HG03159 (cell line): ENCODE measurements around the gene PRKAG2.

Experiments
- ATAC-seq: cut with Tn5 transposase; IDR thresholded peaks from one replicate; pipeline ENCODE4 v1.9.1; 2021; ENCODE audit warnings: mild to moderate bottlenecking, moderate library complexity; ENCODE audit not compliant: unreplicated experiment

PRKAG2 gene

DNA sequence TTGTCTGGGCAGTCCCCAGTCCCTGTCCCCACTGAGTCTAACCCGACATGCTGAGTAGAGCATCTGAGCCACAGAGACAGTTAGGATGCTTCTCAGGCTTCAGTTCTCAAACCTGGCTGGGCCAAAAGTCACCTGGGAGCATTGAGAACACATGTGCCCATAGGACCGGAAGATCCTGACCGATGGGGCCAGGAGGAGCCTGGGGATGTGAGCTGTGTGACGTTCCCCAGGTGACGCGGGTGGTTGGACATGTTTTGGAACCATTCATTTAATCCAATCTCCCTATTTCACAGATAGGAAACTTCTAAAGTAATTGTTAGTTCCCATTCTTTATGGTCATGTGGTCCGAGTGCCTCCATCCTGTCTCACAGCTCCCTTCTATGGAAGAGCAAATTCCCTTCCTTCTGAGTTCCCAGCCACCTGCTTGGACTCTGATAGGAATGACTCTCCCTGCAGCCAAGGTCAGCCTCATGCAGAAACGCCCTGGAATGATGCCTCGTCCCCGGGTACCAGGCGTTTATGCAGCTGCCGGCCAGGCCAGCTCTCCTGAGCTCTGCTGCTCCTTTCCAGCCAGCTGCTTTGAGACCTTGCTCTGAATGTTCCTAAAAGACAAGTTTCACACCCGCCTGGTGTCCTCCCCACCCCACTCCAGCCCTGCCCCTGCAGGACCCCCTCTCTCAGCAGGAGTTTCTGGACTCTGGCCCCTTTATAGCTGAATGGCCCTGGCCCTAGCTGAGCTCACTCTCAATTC lies 190.7 kb downstream of the PRKAG2 start:
- no peak for ATAC-seq

DNA sequence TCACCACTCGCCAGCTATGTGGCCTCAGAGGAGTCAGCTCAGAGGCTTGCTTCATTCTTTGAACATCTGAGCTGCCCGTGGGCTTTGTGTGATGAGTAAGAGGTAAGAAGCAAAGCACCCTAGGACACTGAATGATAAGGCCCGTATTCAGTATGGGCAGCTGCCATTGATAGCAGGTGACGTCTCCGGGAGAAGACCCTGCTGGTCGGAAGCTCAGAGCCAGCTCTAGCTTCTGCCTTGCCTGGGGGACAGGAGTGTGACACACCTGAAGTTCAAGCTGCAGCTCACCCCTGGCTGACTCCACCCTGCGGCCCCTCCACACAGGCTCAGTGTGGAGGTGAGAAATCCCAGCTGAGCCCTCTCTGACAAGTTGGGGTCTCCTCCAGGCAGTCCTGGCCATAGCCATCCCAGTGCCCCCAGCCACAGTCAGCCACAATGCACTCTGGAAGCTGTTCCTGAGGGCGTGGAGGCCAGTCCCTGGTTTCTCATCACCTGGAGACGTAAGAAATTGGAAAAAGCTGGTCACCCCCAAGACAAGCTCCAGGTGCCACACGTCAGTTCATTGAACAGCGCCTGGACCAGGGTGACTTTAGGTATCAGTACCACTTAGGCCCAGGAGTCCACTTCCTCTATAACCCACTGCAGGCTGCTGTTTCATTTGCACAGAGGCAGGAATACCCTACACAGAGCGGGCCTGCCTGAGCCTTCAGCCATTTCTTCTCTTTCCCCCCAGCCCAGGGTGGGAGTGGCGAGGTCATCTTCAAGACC lies 192.3 kb downstream of the PRKAG2 start:
- no peak for ATAC-seq

DNA sequence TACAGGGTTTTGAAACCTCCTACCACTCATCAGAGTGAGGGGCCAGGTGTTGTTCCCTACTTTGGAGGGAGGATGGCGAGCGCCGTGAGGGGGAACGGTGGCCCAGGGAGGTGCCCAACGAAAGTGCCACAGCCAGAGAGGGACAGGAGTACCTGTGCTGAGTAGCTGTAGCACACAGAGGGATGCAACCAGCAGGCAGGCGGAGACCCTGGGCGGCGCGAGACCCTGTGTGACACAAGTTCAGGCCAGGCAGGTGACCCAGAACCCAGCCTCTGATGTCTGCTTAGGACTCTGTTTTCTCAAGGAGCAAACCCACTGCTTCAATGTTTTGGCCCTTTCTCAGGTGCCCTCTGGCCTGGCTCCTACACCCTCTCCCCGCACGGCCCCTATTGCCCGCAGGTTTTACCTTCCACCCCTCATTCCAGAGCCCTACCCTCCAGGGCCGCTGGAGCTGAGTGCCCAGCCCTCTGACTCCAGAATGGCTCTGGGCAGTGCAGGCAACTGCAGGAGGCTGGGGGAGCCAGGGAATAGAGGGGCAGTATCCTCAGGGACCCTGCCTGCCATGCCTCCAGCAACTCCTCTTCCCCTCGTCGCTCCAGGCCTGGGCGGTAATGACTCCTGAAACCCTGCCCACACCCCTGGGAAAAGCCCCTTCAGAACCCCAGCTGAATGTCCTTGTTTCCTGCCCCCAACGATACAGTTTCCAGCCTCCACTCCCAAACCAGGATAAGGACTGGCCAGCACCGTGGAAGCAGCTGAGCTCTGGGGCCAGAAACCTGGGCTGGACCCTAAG lies 193.1 kb downstream of the PRKAG2 start:
- ATAC-seq: no peak

DNA sequence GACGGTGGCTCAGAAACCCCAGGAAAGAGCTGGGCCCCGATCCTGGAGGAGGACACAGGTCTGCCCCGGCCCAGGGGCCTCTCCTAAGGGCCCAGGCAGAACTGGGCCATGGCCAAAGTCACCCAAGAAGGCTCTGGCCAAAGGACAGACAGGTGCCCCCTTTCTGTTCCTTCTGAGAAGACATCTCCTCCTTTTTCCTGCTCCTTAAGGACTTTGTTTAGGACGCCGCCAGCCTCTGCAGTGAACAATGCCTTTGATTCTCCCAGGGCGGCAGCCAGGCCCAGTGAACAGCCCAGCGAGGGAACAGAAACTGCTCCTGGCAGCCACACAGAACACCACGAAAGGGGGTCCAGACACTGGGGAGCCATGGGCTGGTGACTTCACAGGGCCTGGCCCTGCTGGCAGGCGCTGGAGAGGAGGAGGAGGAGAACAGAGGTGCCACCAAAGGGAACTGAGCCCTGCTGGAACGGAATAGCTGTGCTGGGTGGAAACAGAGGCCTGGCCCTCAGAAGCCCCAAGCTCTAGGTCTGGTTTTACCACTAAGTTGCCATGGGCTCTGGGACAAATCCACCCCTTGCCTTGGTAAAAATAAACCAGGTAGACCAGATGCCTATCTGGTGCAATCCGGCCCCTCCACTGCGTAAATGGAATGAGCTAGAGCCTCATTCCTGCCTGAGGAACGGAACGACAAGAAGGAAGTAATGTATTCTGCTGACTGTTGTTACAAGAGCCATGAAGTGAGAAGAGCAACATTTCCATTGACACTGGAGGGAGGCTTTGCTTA lies 193.9 kb downstream of the PRKAG2 start:
- ATAC-seq: no peak

DNA sequence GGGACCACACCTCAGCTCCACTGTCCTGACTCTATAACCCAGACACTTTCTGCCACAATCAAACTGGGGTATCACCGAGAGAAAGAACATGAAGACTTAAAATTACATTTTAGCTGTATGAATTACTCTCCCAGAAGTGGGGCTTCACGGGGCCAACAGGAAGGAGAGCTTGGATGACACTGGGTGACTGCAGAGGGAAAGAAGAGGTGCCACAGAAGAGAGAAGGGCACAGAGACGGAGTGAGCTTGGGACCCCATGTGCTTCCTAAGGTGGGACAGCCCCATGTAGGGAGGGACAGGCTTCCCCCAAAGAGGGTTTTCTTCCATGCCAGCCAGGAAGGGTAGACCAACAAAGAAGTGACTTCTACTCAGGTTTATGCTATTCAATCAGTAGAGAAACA lies 195.2 kb downstream of the PRKAG2 start:
- no peak for ATAC-seq

DNA sequence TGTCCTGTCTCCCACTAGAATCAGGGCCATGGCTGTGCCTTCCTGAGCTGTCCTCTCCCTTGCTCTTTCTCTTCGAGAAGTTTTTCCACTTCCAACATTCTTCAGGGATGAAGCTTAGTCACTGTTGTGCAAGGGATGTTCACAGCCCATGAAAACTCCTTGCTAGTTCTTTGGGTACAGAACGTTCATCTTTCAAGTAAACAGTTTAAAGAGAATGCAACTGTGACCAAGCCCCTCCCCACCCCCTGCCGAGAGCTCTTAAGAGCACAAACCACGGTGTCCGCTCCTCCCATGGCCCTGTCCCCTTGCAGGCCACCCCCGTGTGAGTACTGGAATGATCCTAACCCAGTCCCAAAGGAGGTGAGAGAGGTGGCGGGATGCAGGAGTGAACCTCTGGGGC lies 196.1 kb downstream of the PRKAG2 start:
- ATAC-seq: no peak

DNA sequence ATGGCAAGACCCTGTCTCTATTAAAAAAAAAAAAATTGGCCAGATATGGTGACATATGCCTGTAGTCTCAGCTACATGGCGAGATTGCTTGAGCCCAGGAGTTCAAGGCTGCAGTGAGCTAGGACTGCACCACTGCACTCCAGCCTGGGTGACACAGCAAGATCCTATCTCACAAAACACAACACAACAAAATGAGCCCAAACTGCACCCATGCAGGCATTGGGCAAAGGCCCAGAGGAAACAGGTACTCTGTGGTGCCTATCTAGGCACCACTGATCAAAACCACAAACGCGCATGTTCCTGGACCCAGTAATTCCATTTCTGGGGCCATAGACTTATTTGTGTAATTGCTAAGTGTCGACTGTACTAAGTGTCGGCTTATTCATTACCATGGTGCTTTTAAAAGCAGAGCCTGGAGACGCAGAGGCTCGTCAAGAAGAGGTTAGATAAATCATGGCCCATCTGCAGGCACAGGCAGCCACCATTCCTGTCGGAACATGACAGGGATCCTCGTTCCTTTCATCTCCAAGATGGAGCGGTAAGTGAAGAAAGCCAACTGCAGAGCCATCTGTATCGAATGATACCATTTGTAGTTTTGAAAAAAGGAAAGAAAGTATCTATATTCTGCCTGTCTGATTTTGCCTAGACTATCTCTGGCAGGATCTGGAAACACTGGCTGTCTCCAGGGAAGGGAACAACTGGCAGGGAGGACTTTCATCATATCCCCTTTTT lies 196.9 kb downstream of the PRKAG2 start:
- ATAC-seq: no peak

DNA sequence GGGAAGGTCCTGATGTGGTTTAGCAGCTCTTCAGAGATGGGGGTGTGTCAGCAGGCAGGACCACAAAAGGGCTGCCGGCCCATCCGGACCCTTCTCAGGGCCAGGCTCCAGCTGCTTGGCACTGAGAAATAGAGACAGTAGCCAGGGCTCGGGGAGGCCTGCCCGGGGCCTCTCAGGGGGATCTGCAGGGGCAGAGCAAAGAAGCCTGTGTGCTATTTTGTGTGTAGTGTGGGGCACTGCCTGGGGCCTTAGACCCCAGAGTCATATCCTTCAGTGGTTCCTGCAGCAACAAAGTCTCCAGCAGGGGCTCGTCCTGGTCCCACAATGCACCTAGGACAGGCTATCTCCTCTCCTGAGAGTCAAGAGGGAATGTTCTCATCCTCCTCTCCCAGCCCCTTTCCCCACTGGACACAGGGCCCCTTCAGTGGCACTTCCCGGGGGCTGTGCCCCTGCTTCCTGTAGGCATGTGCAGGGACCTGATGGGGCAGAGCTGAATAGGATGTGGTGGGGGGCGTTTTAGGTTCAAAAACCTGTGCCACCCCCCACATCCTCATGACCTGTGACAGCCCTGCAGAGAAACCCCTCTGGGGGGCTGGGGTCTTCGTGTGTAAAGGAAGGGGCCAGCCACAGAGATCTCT lies 197.7 kb downstream of the PRKAG2 start:
- ATAC-seq: no peak

DNA sequence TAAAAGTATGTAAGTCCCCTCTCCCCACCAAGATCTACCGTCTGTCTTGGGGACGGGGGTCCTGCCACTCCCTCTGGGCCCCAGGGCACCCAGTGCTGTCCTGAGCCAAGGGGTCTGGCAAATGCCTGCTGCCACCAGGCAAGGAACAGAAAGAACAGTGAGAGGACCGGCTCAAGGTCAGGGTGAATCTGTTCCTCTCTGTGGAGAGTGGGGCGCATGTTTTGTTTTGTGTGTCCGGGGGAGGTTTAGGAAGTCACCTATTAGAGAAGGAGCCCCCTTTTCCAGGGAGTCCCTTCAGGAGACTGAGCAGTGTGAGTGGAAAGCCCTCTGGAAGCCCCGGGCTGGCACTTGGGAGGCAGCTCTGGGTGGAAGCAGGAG lies 198.7 kb downstream of the PRKAG2 start:
- no peak for ATAC-seq

DNA sequence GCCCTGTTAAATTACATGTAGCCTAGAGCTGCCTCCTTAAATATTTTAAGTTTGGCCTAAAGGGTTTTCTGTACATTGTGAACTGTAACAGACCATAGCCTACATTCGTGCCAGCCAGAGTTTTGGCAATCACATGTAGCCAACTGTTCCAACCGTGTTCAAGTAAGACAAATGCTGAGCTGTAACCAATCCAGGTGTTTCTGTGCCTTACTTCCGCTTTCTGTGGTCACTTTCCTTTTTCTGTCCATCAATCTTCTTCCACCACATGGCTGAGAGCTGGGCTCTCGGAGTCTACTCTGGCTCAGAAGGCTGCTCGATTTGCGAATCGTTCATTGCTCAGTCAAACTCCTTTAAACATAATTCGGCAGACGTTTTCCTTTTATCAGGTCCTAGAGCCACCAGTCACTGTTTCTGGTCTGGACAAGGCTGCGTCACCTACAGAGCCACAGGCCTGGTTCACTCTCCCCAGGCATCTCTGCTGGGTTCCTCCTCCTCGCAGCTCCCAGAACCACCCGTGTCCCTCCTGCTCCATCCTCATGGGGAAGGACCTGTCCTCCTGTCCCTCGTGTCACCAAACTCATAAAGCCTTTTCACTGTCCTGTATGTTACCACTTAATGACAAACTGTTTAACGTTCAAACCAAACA lies 199.2 kb downstream of the PRKAG2 start:
- no peak for ATAC-seq

DNA sequence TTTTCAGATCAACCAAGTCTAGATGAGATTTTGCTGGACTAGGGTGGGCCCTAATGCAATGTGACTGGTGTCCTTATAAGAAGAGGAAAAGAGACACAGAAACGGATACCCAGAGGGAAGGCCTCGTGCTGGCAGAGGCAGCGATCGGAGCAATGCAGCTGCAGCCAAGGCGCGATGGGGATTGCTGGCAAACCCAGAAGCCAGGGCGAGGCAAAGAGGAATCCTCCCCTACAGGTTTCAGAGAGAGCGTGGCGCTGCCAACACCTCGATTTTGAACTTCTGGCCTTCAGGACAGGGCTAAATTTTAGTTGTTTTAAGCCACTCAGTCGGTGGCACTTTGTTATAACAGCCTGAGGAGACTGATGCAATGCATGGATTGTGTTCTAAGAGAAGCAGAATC lies 200.2 kb downstream of the PRKAG2 start:
- ATAC-seq: no peak

DNA sequence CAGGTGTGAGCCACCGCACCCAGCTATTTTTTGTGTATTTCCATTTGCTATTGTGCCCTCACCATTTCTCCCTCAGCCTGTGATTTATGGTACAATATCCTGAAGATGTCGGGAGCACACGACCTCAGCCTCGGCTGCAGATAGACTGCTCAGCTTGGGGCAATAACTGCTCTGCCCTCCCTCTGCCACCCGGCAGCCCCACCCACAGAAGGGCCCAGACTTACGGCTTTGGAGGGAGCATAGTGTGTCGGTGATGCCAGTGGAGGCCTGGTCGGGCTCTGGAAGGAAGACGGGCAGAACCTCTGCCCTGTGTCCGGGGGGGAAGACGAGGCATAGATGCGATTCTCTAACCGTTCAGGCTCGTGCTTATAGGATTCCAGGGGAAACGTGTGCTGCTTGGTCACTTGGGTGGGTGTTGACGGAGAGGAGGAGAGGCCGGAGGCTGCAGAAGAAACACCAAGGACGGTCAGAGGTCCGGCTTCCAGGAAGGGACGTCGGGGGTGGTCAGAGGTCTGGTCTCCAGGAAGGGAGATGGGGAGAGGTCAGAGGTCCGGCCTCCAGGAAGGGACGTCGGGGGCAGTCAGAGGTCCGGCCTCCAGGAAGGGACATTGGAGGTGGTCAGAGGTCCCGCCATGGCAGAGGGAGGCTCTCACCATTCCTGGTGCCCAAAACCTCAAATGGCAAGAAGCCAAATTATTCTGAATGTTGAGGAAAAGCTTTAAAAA lies 201.6 kb downstream of the PRKAG2 start:
- ATAC-seq: no peak

DNA sequence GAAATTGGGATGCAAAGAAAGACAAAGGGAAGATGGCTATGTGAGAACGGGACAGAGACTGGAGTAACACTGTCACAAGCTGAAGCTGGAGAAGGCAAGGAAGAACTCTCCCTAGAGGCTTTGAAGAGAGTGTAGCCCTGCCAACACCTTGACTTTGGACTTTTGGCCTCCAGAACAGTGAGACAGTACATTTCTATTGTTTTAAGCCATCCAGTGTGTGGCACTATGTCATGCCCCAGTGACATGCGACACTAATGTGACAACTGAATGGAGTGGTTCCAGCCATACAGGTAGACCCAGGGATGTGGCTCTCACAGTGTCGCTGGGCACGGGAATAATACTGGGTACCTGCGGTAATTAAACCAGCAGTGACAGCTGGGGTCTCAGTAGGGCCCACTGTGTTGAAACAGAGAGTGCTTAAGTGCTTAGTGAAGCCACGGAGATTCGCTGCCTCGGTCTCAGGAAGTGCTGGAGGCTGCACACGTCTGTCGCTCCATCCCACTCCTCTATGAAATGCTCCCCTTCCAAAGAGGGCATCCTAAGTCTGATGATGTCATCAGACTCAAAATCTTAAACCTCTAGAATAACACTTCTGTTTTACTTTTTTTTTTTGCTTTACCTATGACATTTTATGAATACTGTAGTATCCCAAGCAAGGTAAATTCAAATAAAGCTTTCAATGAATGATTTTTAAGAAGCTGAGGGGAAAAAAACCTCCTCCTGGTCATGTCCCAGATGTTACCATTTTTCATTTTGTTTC lies 202.6 kb downstream of the PRKAG2 start:
- no peak for ATAC-seq

DNA sequence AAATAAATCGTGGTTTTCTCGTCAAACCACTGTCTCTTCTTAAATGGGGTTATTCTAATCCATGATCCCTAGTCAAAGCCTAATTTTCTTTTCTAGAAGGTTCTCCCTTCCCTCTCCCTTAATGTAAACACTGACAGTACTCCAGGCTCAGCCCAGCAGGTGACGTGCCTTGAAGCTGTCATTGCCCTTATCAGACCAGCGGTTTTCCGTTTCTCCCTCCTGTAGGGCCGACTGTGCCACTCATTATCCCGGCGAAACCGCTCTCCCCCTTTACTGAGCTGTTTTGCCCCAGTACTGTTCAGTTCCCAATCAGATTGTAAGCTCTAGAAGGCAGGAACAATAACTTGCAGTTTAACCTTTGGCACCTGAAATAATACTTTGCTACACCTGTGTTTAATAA lies 203.7 kb downstream of the PRKAG2 start:
- ATAC-seq: no peak

DNA sequence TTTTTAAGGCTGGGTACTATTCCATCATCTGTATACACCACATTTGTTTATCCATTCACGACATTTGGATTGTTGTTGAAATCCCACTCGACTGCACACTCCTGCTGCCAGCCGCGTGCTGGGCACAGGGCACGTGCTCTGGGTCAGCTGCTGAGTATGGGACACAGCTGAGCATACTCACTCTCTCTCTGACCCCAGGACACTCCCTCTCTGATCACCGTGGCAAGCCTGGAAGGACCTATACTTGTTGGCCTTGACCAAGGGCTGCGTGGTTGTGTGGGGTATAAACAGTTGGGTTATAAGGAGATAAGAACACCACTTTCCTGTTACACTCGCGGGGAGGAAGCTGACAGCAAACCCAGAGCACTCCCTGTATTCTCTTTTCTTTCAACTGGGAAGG lies 204.2 kb downstream of the PRKAG2 start:
- ATAC-seq: no peak

DNA sequence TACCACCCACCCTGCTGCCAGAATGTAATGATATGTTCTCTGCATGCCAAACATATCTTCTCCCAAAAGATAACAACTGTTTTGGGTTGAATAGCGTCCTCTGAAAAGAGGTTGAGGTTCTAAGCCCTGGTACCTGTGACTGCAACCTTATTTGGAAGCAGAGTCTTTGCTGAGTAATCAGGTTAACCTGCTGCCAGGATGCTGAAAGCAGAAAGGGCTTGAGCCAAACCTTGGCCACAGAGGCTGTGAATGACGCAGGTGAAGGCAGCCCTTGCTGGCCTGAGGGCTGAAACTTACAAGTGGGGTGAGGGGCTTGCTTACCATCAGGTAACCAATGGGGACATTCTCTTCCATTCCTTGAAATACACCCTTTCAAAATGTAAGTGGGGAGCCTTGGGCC lies 205.4 kb downstream of the PRKAG2 start:
- no peak for ATAC-seq

DNA sequence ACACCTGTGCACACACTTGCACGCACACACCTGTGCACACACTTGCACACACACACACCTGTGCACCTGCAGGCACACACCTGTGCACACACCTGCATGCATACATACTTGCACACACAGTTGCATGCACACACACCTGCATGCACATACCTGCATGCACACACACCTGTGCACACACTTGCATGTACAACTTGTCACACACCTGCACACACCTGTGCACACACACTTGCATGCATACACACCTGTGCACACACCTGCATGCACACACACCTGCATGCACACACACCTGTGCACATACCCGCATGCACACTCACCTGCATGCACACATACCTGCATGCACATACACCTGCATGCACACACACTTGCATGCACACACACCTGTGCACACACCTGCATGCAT lies 207.2 kb downstream of the PRKAG2 start:
- no peak for ATAC-seq

DNA sequence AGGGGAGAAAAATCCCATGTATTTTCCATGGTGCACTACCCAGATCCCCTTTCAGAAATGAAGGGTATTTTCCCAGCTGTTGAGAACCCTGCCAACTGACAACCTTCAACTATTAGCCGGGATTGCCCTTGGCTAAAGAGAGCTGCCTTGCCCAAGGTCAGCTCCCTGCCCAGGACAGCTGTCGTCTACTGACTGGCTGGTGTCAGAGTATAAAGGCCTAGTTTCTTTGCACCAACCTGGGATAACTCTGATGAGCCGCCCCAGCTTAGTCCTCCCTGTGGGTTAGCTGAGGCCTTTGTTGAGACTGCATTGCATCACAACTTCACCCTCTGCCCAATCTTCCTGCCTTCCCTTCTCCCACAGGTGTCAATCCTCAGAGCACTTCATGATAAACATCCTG lies 210.0 kb downstream of the PRKAG2 start:
- no peak for ATAC-seq
